NCI-H2196 treated with DMSO at 0.1 percent for 48 hours (cell line): ENCODE data around the gene SUMO3.

Source experiments
- DNase-seq: peaks from one replicate; lab custom pipeline; 2025; ENCODE audit not compliant: unreplicated experiment; lab: John Stamatoyannopoulos, UW

Gene SUMO3

DNA sequence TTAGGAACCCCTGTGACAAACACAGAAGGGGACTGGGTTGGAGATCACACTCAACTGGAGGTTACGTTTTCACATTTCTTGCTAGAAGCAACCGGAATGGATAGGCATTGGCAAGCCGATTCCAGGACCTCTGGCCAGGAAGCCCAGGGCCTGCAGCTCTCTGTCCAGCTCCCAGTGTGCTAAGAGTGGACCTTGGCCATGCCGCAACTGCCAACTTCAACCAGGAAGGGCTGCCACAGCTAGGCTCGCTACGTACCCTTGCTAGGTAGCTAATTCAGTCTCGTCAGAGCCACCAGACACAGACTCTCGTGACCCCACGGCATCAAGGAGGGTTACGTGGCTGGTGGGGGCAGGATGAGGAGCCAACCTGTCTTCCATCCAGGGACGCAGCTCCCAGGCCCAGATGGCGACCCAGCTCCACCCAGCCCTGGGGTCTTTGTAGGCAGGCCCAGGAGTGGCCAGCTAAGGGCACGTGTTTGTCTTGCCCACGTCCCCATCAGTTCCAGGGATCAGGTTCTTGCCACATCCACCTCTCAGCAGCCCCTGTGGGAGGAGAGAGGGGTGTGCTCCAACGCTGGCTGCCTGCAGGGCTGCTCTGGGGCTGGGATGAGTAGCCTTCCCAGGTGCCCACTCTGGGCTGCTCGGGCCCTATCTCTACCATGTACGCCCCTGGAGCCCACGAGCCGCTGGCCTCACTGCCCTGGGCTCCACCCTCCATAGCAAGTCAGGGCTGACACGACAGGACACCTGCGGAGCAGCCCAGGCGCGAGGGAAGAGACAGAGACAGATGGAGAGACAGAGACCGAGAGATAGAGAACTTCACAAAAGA is 55.4 kb downstream of the SUMO3 start:
- no peak for DNase-seq

DNA sequence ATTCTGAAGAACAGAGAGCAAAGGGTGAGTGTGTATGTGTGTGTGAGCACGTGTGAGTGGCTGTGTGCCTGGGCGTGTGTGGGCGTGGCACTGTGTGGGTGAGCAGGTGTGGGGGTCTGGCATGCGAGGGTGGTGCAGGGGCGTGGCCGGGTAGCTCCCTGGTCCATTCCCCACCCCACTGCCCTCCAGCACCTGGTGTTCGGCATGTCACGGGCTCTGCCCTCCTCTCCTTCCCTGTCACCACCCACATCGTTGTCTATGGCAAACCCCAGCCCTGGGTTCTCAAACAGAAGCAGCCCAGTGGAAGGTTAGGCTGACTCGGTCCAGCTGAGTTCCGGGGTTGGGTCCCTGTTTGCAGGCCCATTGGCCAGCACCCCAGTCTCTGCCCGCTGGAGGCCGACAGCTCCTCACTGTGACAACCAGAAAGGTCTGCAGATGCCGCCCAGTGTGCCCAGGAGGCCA is 56.1 kb downstream of the SUMO3 start:
- no peak for DNase-seq

DNA sequence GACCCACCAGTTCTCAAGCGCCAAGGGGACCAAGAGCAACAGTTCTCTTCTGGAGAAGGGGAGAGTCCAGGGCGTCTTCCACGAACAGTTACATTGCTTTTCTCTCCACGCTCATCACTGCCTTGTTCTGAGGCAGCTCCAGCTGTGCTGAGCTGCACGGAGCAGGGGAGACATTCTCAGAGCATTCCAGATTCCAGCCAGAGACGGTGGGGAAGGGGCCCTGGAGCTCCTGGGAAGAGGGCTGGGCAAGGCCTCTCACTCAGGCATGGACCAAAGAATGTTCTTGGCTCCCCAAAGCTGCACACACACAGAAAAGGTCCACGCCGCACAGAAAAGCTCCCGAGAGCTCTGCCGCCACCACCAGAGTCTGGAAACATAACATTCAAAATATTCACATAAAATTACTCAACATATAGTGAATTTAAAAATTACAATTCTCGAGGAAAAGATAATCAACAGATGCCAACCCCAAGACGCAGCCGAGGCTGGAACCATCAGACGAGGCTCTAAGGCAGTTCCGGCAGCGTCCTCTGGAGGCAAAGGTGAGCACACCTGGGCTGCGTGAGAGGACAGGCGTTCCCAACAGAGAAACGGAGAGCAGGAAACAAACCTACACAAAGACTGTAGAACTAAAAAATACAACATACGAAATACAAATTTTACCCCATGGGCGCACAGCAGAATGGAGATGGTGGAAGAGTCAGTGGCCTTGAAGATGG is 56.7 kb downstream of the SUMO3 start:
- DNase-seq = no peak

DNA sequence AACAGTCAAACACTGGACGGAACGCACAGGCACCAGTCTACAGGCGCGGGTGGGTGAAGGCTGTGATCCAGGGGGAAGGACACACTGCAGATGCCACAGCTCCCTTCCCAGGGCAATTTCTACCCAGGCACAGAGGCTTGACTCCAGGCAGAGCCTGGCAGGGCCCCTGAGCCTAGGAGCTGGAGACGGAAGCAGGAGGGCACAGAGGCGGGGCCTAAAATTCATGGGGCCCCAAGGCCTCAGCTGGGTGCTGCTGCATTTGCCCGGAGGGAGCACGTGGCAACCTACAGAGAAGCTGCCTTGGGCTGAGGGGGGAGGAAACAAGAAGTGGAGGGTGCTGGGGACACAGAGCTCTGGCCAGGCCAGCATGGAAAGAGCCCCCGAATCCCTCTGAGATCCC is 57.5 kb downstream of the SUMO3 start:
- DNase-seq = no peak

DNA sequence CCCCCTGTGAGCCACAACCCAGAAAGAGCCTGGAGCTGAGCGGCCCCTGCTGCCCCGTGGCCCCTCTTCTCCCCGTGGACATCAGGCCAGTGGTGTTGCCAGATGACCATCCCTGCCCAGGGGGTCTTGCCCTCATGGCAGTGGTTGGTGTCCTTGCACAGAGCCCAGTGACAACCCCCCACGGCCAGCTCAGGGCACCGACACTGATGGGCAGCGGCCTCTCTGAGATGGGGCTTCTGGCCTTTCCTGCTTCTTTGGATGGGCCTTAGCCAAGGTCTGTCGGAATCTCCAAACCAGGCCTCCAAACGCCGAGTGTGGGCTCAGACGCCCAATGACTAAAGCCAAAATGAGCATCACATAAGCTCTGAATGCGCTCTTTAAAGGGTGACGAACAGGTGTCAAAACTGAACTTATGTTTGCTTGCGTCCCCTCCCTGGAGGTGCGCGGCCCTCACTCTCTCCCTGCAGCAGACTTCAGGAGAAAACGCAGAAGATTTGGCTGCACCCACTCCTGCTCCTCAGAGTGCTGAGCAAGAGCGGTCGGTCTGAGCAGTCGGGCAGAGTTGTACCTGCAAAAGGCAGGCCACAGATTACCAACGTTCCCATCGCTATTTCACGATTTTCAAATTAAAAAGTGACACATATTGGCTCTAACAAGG is 58.1 kb downstream of the SUMO3 start:
- DNase-seq = no peak

DNA sequence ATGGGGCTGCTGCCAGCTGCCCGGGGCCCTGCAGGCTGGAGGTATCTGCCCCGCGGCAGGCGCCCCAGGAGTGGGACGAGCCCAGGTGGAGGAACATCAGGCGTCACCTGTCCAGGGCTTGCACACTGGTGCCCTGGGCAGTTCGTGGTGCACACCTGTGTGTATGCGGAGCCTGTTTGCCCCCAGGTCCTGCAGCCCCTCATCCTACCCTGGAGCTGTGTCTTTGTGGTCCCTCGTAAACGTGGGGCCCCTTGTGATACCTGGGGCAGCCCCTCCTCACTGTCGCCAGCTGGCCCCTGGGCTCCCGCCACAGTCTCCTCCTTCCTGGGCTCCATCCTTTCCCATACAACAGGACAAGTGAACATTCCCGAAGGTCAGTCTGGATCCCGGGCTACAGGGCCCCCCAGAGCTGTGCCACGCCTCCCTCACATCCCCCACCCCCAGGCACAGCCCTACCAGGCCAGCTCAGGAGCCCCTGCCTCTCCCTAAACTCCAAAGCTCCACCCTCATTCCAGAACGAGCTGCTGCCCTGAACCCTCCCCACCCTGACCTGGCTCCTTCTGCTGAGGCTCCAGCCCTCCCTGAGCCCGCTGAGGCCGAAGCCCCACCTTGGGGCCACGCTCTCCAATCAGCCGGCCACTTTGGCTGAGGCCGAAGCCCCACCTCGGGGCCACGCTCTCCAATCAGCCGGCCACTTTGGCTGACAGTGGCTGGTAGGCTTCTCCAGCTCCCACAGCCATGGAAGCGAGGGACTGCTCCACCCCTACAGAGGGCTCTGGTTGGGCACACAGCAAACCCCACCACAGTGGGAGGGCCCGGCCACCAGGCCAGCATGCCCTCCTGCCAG is 58.9 kb downstream of the SUMO3 start:
- DNase-seq = no peak

DNA sequence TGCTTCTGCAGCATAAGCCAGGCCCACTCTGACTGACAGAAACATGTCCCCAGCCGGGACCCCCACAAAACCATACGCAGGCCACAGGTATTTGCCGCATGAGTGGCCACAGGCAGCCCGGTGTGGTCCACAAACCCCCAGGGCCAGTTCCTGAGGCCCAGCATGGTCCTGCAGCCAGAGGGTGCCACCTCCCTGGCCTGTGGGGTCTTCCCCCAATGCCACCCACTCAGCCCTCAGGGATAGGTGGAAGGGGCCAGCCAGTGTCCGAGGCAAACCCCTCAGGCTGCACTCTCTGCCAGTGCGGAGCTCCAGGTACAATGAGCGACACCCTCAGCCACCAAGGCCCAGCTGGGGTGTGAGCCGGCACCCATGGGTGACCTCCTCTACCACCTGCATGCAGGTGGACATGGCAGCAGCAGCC is 59.7 kb downstream of the SUMO3 start:
- no peak for DNase-seq

DNA sequence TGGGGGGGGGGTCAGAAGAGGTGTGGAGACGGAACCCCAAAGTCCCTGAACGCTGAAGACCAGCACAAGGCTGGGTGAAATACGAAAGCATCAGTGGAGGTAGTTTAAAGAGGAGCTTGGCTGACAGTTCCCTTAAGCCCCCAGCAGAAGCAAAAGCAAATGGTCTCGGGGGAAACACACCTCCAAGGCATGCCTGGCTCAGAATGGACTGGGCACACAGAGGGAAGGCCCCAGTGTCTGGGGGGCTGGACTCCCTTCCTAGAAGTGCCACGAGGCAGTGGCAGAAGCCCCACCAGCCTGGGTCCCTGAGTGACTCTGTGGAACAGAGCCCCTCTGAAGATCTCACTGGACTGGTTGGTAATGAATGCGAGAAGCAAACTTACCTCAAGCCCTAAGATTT is 60.1 kb downstream of the SUMO3 start:
- no peak for DNase-seq

DNA sequence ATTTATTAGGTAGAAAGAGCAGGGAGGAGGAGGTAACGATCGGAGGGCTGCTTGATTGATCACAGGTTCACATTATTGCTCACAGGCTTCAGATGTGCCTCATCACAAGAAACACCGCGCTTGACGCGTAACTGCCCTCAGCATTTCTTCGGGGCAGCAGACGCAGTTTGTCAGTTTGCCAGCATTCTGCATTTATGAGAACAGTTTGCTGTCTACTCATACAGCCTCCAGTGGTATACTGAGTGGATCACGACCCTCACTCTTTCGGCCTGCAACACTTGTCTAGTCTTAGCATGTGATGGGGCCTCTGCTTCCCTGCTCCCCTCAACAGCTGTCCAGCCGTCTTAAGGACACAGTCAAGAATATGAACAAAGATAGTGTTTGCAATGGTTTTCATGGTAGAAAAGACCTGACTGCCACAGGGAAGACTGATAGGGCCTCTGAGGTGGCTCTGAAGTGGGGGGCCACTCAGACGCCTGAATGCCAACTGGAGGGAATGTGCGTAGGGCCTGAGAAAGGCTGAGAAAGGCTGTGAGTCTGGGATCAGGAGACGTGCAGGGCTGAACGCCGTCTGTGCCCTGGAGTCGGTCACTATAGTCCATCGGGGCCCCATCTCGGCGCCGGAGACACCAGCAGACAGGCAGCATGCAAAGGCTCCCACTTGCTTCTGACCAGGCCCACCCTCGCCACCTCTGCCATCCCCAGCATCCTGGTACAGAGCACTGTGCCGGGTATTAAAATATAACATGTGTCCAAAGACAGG is 61.3 kb downstream of the SUMO3 start:
- DNase-seq = no peak
